OCI-M1 (cell line): ENCODE data around the gene CRYBA2.

Source experiments
- DNase-seq: peaks from one replicate; lab custom pipeline; 2025; lab: John Stamatoyannopoulos, UW

The CRYBA2 gene

DNA sequence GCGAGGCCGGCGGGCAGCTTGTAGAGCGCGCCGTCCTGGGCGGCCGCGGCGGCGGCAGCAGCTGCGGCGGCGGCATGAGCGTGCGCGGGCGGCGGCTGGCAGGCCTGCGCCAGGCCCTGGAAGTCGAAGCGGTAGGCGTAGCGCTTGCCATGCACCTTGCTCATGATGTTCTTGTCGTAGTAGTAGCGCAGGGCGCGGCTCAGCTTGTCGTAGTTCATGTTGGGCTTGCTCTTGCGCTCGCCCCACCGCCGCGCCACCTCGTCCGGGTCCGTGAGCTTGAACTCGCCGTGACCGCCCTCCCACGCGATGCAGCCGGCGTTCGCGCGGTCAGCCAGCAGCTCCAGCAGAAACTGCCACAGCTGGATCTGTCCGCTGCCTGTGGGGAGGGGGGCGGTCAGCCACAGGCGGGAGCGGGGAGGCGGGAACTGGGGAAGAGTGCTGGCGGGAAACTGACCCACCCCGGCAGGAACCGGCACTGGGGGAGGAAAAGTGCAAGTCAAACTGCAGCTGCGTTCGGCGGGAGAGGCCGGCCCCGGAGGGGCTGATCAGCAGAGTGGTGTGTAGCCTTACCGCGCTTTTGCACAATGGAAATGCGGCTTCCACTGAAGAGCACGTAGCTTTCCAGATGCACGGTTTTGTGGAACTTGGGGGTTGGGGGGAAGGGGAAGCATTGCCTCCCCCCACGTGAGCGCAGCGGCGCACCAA lies 11.2 kb downstream of the CRYBA2 start:
- DNase-seq = no peak

DNA sequence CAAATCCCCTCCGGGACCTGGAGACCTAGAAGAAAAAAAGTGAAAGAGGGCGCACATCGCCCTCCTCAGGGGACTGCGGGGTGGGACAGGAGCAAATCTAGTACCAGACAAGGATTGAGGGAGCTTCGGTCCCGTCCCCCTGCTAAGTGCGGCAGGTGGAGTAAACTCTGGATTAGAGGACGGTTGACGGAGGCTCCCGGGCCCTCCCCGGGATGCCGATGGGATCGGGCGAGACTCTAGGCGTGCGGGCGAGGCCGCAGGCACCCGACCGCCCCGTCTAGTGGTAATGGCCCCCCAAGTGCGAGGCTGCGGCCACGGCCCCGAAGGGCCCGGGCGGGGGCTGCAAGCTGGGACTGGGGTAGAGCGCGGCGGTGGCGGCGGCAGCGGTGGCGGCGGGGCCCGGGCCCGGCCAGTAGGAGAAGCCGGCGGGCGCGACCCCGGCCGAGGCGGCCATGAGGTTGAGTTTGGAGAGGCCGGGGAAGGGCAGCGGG lies 11.8 kb downstream of the CRYBA2 start:
- DNase-seq = no peak

DNA sequence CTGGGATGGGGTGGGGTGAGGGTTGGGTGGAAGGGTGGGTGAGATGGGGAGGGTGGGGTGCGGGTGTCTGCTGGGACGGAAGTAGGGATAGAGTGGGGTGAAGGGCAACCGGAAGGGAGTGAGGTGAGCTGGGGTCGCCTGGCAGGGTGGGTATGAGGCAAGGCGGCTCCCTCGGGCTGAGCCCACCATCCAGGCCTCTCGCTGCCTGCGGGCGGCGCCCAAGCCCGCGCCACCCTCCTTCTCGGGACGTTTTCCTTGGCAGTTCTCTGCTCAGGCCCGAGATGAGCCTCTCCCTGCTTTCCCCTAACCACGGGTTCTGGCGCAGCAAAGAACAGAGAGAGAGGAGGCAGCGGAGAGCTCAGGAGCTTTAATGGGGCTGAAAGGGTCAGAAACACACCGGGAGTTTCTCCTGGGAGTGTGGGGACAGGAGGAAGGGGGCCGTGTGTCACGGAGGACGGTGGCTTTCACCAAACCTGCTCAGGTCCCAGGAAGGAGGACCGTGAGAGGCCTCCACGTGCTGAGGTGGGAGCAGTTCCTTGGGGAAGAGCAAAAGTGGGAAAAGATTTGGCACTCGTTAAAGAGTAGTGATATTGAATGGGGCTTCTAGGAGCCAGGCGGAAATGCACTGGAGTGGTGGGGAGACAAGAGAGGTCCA lies 12.4 kb downstream of the CRYBA2 start:
- peak; percentile 18 for DNase-seq

DNA sequence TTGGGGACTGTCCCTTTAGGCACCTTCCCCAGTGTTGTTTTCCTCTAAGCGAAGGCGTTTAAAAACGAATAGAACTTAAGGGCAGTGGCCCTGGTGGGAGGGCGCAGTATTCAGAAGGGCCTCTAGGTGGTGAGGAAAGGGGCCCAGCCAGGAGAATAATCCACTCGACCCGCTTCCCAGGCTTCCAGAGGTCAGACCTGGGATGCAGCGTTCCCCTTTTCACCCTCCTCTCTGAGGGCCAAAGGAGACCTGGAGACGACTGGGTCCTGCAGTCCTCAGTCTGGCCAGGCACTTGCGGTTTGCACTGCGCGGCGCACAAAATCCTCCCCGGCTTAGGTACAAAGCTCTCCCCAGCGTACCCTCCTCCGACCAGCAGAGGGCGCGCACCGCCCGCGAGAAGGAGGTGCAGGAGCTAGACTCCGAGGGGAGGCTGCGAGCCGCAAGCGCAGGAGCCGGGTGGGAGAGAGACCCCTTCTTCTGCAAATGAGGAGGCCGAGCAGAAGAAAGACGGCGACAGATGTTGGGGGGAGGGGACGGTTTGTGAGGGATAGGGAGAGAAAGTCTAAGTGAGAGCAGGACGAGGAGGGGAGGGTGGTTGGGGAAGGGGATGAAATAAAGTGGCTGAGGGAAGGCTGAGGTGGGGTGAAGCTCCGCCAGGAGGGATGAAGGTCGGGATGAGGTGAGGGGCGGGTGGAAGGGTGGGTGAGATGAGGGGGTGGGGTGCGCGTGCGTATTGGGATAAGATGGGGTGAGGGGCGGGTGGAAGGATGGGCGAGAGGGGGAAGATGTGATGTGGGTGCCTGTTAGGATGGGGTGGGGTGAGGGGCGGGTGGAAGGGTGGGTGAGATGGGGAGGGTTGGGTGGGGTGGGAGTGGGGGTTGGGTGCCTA lies 13.1 kb downstream of the CRYBA2 start:
- peak; percentile 92 for DNase-seq

- peak; percentile 80 for DNase-seq
These were observed 18.0 kb downstream of the CRYBA2 start for GRCh38 chr2:218975060-218975777.

GRCh38 chr2:218970894-218971293 lies 22.3 kb downstream of the CRYBA2 start:
- no peak for DNase-seq

DNA sequence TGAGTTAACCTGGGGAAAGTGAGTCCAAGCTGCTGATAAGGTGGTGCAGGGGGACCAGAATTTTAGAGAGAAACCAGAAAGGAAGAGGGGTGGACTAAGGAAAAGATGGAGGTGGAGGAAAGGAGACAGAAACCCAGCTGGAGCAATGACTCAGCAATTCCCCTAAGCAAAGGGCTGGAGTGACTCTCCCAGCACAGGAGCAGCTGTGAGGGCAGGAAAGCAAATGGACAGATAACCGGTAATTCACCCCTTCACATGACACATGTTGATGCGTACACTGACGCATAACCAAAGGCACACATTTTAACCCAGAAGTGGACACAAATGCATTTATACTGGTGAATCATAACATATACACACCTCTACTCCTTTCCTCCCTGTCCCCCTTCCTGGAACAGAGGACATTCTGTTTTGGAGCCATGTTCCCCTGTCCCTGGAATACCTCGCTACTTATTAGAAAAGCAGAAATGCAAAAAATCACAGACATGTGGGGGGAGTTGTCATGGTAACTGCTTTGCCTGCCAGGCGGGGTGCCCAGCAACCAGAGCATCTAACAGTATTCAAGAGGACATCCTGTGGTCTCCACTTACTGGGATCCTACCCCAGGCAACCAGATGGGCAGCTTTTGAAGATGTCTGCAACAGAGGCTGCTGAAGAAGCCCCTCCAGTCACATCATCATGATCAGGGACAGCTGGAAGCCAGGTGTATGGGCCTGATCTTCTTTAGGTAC lies 29.0 kb downstream of the CRYBA2 start:
- DNase-seq = peak; percentile 14

DNA sequence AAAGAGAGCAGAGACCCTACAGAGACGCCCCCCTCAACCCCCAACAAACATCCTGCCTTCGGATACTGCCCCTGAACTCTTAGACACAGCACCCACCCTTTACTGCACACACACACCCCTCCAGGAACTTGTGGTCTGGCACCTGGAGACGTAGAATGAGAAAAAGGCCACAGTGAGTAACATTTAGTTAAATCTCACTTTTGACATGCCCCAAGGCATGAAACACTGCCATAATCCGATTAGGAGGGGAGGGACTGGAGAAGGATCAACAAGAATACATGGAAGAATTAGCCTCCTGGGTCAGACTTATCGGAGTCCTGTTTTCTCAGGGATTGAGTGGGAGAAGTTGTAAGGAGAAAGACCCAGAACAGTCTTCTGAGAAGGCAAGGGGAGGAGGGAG lies 29.6 kb downstream of the CRYBA2 start:
- no peak for DNase-seq

GRCh38 chr2:218962859-218963492 lies 30.2 kb downstream of the CRYBA2 start:
- DNase-seq = peak; percentile 66

- peak; percentile 44 for DNase-seq
These were observed 31.3 kb downstream of the CRYBA2 start for GRCh38 chr2:218961651-218962570.

- DNase-seq = no peak
These were observed 32.0 kb downstream of the CRYBA2 start for GRCh38 chr2:218961229-218961628.

- no peak for DNase-seq
These were observed 32.7 kb downstream of the CRYBA2 start for GRCh38 chr2:218960309-218961165.

DNA sequence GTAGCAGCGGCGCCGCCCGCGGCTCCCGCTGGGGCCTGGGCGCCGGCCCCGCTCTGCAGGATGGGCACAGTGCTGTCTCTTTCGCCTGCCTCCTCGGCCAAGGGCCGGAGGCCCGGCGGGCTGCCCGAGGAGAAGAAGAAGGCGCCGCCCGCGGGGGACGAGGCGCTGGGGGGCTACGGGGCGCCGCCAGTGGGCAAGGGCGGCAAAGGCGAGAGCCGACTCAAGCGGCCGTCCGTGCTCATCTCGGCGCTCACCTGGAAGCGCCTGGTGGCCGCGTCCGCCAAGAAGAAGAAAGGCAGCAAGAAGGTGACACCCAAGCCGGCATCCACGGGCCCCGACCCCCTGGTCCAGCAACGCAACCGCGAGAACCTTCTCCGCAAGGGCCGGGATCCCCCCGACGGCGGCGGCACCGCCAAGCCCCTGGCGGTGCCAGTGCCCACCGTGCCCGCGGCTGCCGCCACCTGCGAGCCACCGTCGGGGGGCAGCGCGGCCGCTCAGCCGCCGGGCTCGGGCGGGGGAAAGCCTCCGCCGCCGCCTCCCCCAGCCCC lies 33.4 kb downstream of the CRYBA2 start:
- no peak for DNase-seq

DNA sequence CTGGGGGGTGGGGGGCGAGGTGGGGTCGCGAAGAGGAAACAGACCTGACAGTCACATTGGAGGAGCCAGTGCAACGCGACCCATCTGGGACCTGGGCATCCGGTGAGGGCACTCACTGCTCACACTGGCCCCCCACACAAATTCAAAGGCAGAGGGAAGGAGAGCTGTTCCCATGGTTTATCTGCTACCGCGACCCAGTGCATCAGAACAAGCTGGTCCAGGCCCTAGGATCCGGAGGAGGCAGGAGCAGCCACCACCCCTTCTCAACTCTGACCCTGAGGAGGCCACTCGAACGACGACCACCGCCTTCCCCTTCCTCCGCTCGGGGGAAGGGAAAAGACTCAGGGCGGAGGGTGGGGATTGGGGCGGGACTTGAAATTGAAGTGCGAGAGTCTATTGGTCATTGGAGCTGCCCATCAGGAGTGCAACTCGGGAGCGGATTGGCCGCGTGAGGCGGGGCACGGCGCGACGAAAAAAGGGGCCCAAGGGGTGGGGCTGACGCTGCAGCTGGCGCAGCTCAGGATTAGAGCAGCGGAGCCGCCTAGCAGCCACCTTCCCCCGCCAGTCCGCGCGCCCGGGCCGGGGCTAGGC lies 34.0 kb downstream of the CRYBA2 start, which contains the start of gene CDK5R2:
Gene CDK5R2 (plus strand): TSS at position 526 of the 591 bp plus-strand sequence. CDS start 155 bp downstream, outside the sequence.
- DNase-seq = peak; percentile 90

DNA sequence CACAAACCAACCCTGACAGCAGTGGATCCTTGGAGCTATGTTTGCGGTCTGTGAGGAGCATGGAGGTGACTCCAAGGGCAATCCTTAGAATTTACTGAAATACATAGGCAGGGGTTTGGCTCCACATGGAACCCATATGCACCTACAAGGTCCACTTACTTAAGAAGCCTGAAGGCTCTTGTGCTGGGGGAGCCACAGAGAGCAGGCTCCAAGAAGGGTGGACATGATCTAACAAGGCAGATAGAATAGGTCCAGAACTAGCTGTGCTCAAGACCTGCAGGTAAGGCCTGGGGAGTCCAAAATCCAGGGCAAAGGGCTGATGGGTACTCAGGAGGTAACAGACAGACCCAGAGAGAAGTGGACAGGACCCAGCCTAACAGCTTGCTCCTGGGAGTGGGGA lies 34.9 kb downstream of the CRYBA2 start:
- DNase-seq = no peak

- DNase-seq = no peak
These were observed 35.6 kb downstream of the CRYBA2 start for GRCh38 chr2:218957671-218958070.

- DNase-seq = no peak
These were observed 37.2 kb downstream of the CRYBA2 start for GRCh38 chr2:218956039-218956438.
